K562 (cell line): ENCODE measurements around the gene CFDP1. TPM values are rescaled to one million over a fixed set of nuclear protein-coding genes. Genes with fewer than 3 reads are reported as not detected.

Source experiments
- ATAC-seq: fragments of 200-7000 bp; cut with Tn5 transposase; 3 replicates; pipeline ENCODE4 v1.9.1; 2020; ENCODE audit warnings: moderate library complexity
- BruUV-seq: library from RNA; stranded (reverse); fragments of 400-500 nt; replicated peaks from 2 replicates; lab custom pipeline; 2021; lab: Mats Ljungman, UMichigan
- CTCF ChIA-PET: fragments of 300-600 bp; formaldehyde crosslinking; extraction: SDS; loops from one replicate; lab custom pipeline; 2021; ENCODE audit warnings: low intra/inter-chr PET ratio; lab: Yijun Ruan, JAX
- POLR2A ChIA-PET: fragments of 300-600, 350-650 bp; sonication (Branson Sonifier 250); formaldehyde crosslinking; extraction: SDS; loops from one replicate; lab custom pipeline; 2021; ENCODE audit warnings: antibody characterized with exemption, inconsistent platforms; lab: Yijun Ruan, JAX
- DNase-seq, 4 experiments: peaks; one replicate each; pipeline versions ENCODE4 v3.0.0 to v3.0.0-alpha.2; 2011 to 2018; ENCODE audit warnings: low spot score in 3 of 4, mixed read lengths in 3 of 4; ENCODE audit errors: extremely low read depth in 1 of 4
- FAIRE-seq: peaks from 2 replicates; lab custom pipeline; 2011; peaks lifted over from hg19 to GRCh38; lab: Jason Lieb, UNC
- H2AFZ ChIP-seq: 2 replicates; pipeline ENCODE4 v1.6.0; 2011; ENCODE audit warnings: low read depth, low read length, control low read depth, inconsistent platforms
- H3K27ac ChIP-seq: fragments of 200-600 bp; 3 replicates; pipeline ENCODE4 v1.8.0; 2011; ENCODE audit warnings: low read depth, mild to moderate bottlenecking, control low read depth, inconsistent platforms, low read length, moderate library complexity, mixed read lengths; ENCODE audit errors: extremely low read depth
- H3K27me3 ChIP-seq, 2 experiments: fragments of 300-600 bp in 1 of 2; 2 replicates in 1 of 2; 3 replicates in 1 of 2; pipeline versions ENCODE4 v1.6.0 to v1.8.0; 2011; ENCODE audit warnings: inconsistent platforms in 2 of 2, low read length in 2 of 2, mild to moderate bottlenecking in 1 of 2, mixed read lengths in 1 of 2, moderate library complexity in 1 of 2; ENCODE audit not compliant: control insufficient read depth in 2 of 2, insufficient read depth in 2 of 2
- H3K36me3 ChIP-seq: fragments of 300-600 bp; 3 replicates; pipeline ENCODE4 v1.8.0; 2011; ENCODE audit warnings: mild to moderate bottlenecking, low read length, inconsistent platforms; ENCODE audit not compliant: control insufficient read depth, insufficient read depth
- H3K4me1 ChIP-seq, 2 experiments: fragments of 200-600 bp in 1 of 2; replicated peaks in 1 of 2; 2 replicates in 1 of 2; 3 replicates in 1 of 2; pipeline versions ENCODE4 v1.5.1 to v1.8.0; 2011; ENCODE audit warnings: inconsistent platforms in 2 of 2, low read length in 2 of 2, mild to moderate bottlenecking in 1 of 2, mixed read lengths in 1 of 2, moderate library complexity in 1 of 2; ENCODE audit not compliant: control insufficient read depth in 2 of 2, insufficient read depth in 2 of 2
- H3K4me2 ChIP-seq: 2 replicates; pipeline ENCODE4 v1.6.1; 2011; ENCODE audit warnings: low read length, control low read depth, inconsistent platforms, mixed read lengths; ENCODE audit not compliant: insufficient read depth
- H3K4me3 ChIP-seq: fragments of 200-600 bp; sonication (generic), shearing (Covaris generic); 2 replicates; pipeline ENCODE4 v1.5.1; 2016; ENCODE audit warnings: control low read depth, inconsistent platforms
- H3K79me2 ChIP-seq: fragments of 200-600 bp; 3 replicates; pipeline ENCODE4 v1.8.0; 2011; ENCODE audit warnings: low read length, inconsistent platforms; ENCODE audit not compliant: control insufficient read depth, insufficient read depth
- H3K9ac ChIP-seq, 2 experiments: 2 replicates each; pipeline versions ENCODE4 v1.6.0 to v1.6.1; 2011; ENCODE audit warnings: low read depth in 2 of 2, low read length in 2 of 2, control low read depth in 1 of 2, inconsistent platforms in 1 of 2, mild to moderate bottlenecking in 1 of 2, mixed read lengths in 1 of 2; ENCODE audit not compliant: insufficient read depth in 1 of 2
- H3K9me1 ChIP-seq: one replicate; pipeline ENCODE4 v1.6.0; 2011; ENCODE audit warnings: inconsistent platforms, mild to moderate bottlenecking, low read length, moderate library complexity; ENCODE audit not compliant: control insufficient read depth, insufficient read depth
- H3K9me3 ChIP-seq: replicated peaks from 2 replicates; pipeline ENCODE4 v1.5.1; 2011; ENCODE audit warnings: low read depth, low read length, inconsistent platforms; ENCODE audit not compliant: control insufficient read depth, insufficient read depth
- H4K20me1 ChIP-seq: replicated peaks from 2 replicates; pipeline ENCODE4 v1.6.1; 2011; ENCODE audit warnings: low read length, inconsistent platforms, mixed read lengths; ENCODE audit not compliant: control insufficient read depth, insufficient read depth
- ATF7 ChIP-seq: fragments of 450-650 bp; IDR thresholded peaks from 2 replicates; pipeline ENCODE4 v1.7.1; 2014; ENCODE audit warnings: mild to moderate bottlenecking, moderate library complexity
- C11orf30 ChIP-seq: fragments of 450-650 bp; IDR thresholded peaks from 2 replicates; pipeline ENCODE4 v1.6.1; 2016; ENCODE audit warnings: low read depth, mild to moderate bottlenecking
- DDX20 ChIP-seq: fragments of 450-650 bp; IDR thresholded peaks from 2 replicates; pipeline ENCODE4 v1.6.1; 2016; ENCODE audit warnings: missing genetic modification characterization, low read depth, mild to moderate bottlenecking, missing compliant biosample characterization, moderate library complexity
- ESRRA ChIP-seq: fragments of 450-650 bp; IDR thresholded peaks from 2 replicates; pipeline ENCODE4 v1.6.1; 2014; ENCODE audit warnings: low read depth, mild to moderate bottlenecking, moderate library complexity, borderline replicate concordance
- FOXM1 ChIP-seq, 2 experiments: fragments of 450-650 bp in 1 of 2; sonication (generic) in 1 of 2; formaldehyde crosslinking in 1 of 2; IDR thresholded peaks; 2 replicates each; pipeline versions ENCODE4 v1.6.1 to v1.9.0; 2017 to 2022; ENCODE audit warnings: low read depth in 2 of 2, mild to moderate bottlenecking in 2 of 2, missing genetic modification reagents in 1 of 2, moderate library complexity in 1 of 2
- MAFG ChIP-seq: fragments of 450-650 bp; conservative IDR thresholded peaks from 2 replicates; pipeline ENCODE4 v1.6.1; 2016; ENCODE audit warnings: missing genetic modification characterization, missing compliant biosample characterization
- MECOM ChIP-seq: fragments of 250-450 bp; sonication (Bioruptor Pico); IDR thresholded peaks from 2 replicates; pipeline ENCODE4 v1.8.0; 2022; ENCODE audit warnings: inconsistent platforms
- MEIS2 ChIP-seq: fragments of 450-650 bp; IDR thresholded peaks from 2 replicates; pipeline ENCODE4 v1.6.1; 2014; ENCODE audit warnings: mild to moderate bottlenecking; ENCODE audit not compliant: partially characterized antibody
- NBN ChIP-seq: fragments of 450-650 bp; IDR thresholded peaks from 2 replicates; pipeline ENCODE4 v1.6.1; 2016; ENCODE audit warnings: low read depth, mild to moderate bottlenecking
- NR2C2 ChIP-seq, 2 experiments: fragments of 200-800 bp in 1 of 2; sonication (Bioruptor generic) in 1 of 2; sonication (generic) in 1 of 2; formaldehyde crosslinking in 1 of 2; IDR thresholded peaks; 2 replicates each; pipeline versions ENCODE4 v1.6.1 to v1.8.0; 2016 to 2022; ENCODE audit warnings: mild to moderate bottlenecking in 1 of 2, missing compliant biosample characterization in 1 of 2, missing genetic modification characterization in 1 of 2, missing genetic modification reagents in 1 of 2
- PKNOX1 ChIP-seq: fragments of 450-650 bp; IDR thresholded peaks from 2 replicates; pipeline ENCODE4 v1.6.1; 2016
- STAT6 ChIP-seq: sonication (generic); formaldehyde crosslinking; IDR thresholded peaks from 2 replicates; pipeline ENCODE4 v1.8.1; 2023; ENCODE audit warnings: mild to moderate bottlenecking, missing genetic modification reagents
- TCF3 ChIP-seq: sonication (generic); formaldehyde crosslinking; IDR thresholded peaks from 2 replicates; pipeline ENCODE4 v1.4.0; 2020; ENCODE audit warnings: mild to moderate bottlenecking, missing genetic modification reagents
- ZNF316 ChIP-seq: fragments of 450-650 bp; IDR thresholded peaks from 2 replicates; pipeline ENCODE4 v1.6.1; 2016
- WGBS: fragments of 100-300 bp; shearing (Covaris generic); methylation state at CpG from one replicate; pipeline ENCODE4 v1.1.6; 2016; ENCODE audit warnings: low coverage, mixed read lengths; ENCODE audit not compliant: insufficient coverage; ENCODE audit errors: missing lambda C conversion rate; 5-methylcytosine and 5-hydroxymethylcytosine counted together
- in situ Hi-C: fragments of 300-500 bp; cut with MboI; formaldehyde crosslinking; loops from 4 replicates; pipeline ENCODE4 v1.15.0; 2018; ENCODE audit warnings: inconsistent platforms, mixed read lengths
- intact Hi-C: fragments of 100-400 bp; cut with micrococcal nuclease; formaldehyde crosslinking; loops from 2 replicates; pipeline ENCODE4 v1.14.2; 2022
- polyA plus RNA-seq, 8 experiments: library from polyadenylated mRNA; depleted of rRNA in 4 of 8; stranded (reverse) in 5 of 8; unstranded in 3 of 8; fragments of >200 nt; fragmentation: Nextera tagmentation in 2 of 8; fragmentation: Illumina TruSeq in 1 of 8; extraction: Ambion mirVana in 2 of 8; extraction: Trizol in 1 of 8; gene quantifications; 2 replicates each; pipeline versions ENCODE4 v1.2.1 to v1.2.3, GENCODE V29; 2011 to 2014; ENCODE audit warnings: inconsistent platforms in 1 of 8, missing spikeins in 1 of 8
- total RNA-seq, 7 experiments: library from RNA; depleted of rRNA in 6 of 7; stranded (reverse); fragments of >200 nt in 6 of 7; fragmentation: Illumina TruSeq in 2 of 7; extraction: Trizol in 2 of 7; gene quantifications; 2 replicates each; pipeline versions ENCODE4 v1.2.1 to v1.2.3, GENCODE V29; 2011 to 2021; ENCODE audit warnings: low replicate concordance in 1 of 7
- TF ChIP-seq, protein P1 (sequence below): fragments of 450-650 bp; formaldehyde crosslinking; IDR thresholded peaks from 2 replicates; pipeline ENCODE4 v1.4.0; 2020; ENCODE audit warnings: mild to moderate bottlenecking, mixed read lengths

The CFDP1 gene
- total and polyA plus RNA-seq, 9 of the 15 experiments (the other 6 are each of a cell fraction or from before 2014, with no cell fraction given), result 31.5 to 78.4 (median 61.7) TPM

GRCh38 chr16:75309899-75310430, 123.3 kb downstream of the CFDP1 start:
- Histone ChIP-seq H3K9ac (no peak overlapping the region), H2AFZ (no peak overlapping the region), H3K79me2 (no peaks in the 10 kb centered on the region), H3K36me3 (peaks cover 8% of the 10 kb centered on the region; the same call in 1 of the 3 replicates), H3K4me2 (no peak overlapping the region), H3K9me1 (peaks cover 6% of the 10 kb centered on the region), H3K4me1 (peaks cover 10 to 37% of the 10 kb centered on the region in 2 experiments; a peak in 4 of 5 replicates), H3K9me3 (no peaks in the 10 kb centered on the region), H3K27me3 (no peaks in the 10 kb centered on the region), H3K4me3 (no peak overlapping the region), H3K27ac (no peak overlapping the region), H4K20me1 (no peaks in the 10 kb centered on the region)
- TF ChIP-seq MEIS2 (peak; percentile 21), FOXM1 (IDR thresholded peaks at IDR 0.05; ENCODE audit: low read depth) (no peak), FOXM1 (CRISPR knock-in tag; IDR thresholded peaks at IDR 0.05; ENCODE audit: low read depth) (no peak), MAFG (tag) (peak; percentile 63), MECOM (no peak), C11orf30 (peak; percentile 54; the same call in 1 of the 2 replicates), ZNF316 (peak; percentile 75), NR2C2 (CRISPR knock-in tag; IDR thresholded peaks at IDR 0.05) (no peak), NR2C2 (tag; IDR thresholded peaks at IDR 0.05) (0 out of 2 replicates have a peak, but pooled peaks have one; percentile 34), TCF3 (CRISPR knock-in tag) (no peak), DDX20 (tag) (0 out of 2 replicates have a peak, but pooled peaks have one; percentile 13), NBN (no peak), STAT6 (CRISPR knock-in tag) (no peak), PKNOX1 (0 out of 2 replicates have a peak, but pooled peaks have one; percentile 25), ESRRA (peak; percentile 31; the same call in 1 of the 2 replicates), ATF7 (no peak)
- TF ChIP-seq, protein P1, sequence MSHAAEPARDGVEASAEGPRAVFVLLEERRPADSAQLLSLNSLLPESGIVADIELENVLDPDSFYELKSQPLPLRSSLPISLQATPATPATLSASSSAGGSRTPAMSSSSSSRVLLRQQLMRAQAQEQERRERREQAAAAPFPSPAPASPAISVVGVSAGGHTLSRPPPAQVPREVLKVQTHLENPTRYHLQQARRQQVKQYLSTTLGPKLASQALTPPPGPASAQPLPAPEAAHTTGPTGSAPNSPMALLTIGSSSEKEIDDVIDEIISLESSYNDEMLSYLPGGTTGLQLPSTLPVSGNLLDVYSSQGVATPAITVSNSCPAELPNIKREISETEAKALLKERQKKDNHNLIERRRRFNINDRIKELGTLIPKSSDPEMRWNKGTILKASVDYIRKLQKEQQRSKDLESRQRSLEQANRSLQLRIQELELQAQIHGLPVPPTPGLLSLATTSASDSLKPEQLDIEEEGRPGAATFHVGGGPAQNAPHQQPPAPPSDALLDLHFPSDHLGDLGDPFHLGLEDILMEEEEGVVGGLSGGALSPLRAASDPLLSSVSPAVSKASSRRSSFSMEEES, result peak; percentile 76
- ChIA-PET CTCF (no interaction called here), POLR2A (interaction anchor here (0.6 kb wide), 1 partner anchor 374 kb away, joined by 3 read pairs; no protein-coding TSS in a partner anchor)
- no peak for FAIRE-seq
- intact Hi-C loops (no loop called here), in situ Hi-C loops (no loop called here)
- WGBS, result 85% methylated on average over 1 of the region's 1 CpG
- no peak for ATAC-seq
- DNase-seq, result no peak
- BruUV-seq, result no TSS peak
